ENCODE measurements around the gene KIAA2012. TPM values are rescaled to one million over a fixed set of nuclear protein-coding genes. Genes with fewer than 3 reads are reported as not detected.

Gene KIAA2012
- total RNA-seq, 1 donor = not detected

DNA sequence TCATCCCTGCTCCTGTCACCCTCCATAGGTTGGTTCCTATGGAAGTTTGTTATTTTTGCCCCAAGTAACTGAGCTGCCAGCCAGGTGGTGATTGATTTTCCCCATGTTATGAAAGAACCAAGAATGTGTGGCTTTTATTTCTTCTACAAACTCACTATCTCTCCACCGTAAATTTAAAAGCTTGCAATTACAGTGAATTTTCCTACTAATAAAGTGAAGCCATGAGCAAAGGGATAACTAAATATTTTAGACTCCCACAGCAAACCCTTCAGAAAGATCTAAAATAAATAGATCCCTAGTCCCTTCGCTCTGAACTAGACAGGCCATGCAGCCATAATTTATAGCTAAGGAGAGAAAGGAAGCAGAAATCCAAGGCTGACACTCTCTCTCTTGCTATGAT, 6.2 kb upstream of the KIAA2012 start:
- TF ChIP-seq, protein P1, sequence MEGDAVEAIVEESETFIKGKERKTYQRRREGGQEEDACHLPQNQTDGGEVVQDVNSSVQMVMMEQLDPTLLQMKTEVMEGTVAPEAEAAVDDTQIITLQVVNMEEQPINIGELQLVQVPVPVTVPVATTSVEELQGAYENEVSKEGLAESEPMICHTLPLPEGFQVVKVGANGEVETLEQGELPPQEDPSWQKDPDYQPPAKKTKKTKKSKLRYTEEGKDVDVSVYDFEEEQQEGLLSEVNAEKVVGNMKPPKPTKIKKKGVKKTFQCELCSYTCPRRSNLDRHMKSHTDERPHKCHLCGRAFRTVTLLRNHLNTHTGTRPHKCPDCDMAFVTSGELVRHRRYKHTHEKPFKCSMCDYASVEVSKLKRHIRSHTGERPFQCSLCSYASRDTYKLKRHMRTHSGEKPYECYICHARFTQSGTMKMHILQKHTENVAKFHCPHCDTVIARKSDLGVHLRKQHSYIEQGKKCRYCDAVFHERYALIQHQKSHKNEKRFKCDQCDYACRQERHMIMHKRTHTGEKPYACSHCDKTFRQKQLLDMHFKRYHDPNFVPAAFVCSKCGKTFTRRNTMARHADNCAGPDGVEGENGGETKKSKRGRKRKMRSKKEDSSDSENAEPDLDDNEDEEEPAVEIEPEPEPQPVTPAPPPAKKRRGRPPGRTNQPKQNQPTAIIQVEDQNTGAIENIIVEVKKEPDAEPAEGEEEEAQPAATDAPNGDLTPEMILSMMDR (IDR thresholded peaks at IDR 0.05; ENCODE audit: extremely low read depth, low read depth, low read length) = no peak
- Histone ChIP-seq H3K4me2 (ENCODE audit: insufficient read depth, low read length) (no peak overlapping the region), H3K79me2 (ENCODE audit: insufficient read depth, low read length) (no peaks in the 10 kb centered on the region), H3K4me3 (ENCODE audit: insufficient read depth, low read length) (no peak overlapping the region), H4K20me1 (ENCODE audit: insufficient read depth, low read length) (no peaks in the 10 kb centered on the region), H3K9me3 (ENCODE audit: low read depth, low read length) (no peaks in the 10 kb centered on the region), H3K36me3 (ENCODE audit: insufficient read depth, low read length) (no peaks in the 10 kb centered on the region), H2AFZ (ENCODE audit: low read length) (no peak overlapping the region), H3K27me3 (ENCODE audit: insufficient read depth, low read length) (no peaks in the 10 kb centered on the region), H3K4me1 (ENCODE audit: insufficient read depth, low read length) (peaks cover 21% of the 10 kb centered on the region), H3K27ac (ENCODE audit: low read depth, low read length) (no peak overlapping the region)
- DNase-seq (ENCODE audit: insufficient read length, low spot score, missing footprints) = no peak

DNA sequence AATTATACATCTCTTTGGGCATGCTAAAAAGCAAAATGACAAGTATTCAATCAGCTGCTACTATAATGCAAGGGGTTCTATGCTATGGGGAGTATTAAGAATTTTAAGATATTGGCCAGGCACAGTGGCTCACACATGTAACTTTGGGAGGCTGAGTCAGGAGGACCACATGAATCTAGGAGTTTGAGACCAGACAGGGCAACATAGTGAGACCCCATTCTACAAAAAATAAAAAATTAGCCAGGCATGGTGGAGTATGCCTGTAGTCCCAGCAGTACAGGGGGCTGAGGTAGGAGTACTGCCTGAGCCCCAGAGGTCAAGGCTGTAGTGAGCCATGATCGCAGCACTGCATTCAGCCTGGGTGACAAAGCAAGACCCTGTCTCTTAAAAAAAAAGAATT, 5.5 kb upstream of the KIAA2012 start:
- no peak overlapping the region for H3K4me3 ChIP-seq (ENCODE audit: insufficient read depth, low read length)
- TF ChIP-seq, protein P1 (IDR thresholded peaks at IDR 0.05; ENCODE audit: extremely low read depth, low read depth, low read length) = no peak
- no peaks in the 10 kb centered on the region for H3K27me3 ChIP-seq (ENCODE audit: insufficient read depth, low read length)
- H3K27ac ChIP-seq (ENCODE audit: low read depth, low read length) = no peak overlapping the region
- no peaks in the 10 kb centered on the region for H4K20me1 ChIP-seq (ENCODE audit: insufficient read depth, low read length)
- no peak overlapping the region for H2AFZ ChIP-seq (ENCODE audit: low read length)
- no peaks in the 10 kb centered on the region for H3K79me2 ChIP-seq (ENCODE audit: insufficient read depth, low read length)
- H3K9me3 ChIP-seq (ENCODE audit: low read depth, low read length) = no peaks in the 10 kb centered on the region
- no peak for DNase-seq (ENCODE audit: insufficient read length, low spot score, missing footprints)
- H3K4me1 ChIP-seq (ENCODE audit: insufficient read depth, low read length) = peaks cover 21% of the 10 kb centered on the region
- H3K36me3 ChIP-seq (ENCODE audit: insufficient read depth, low read length) = no peaks in the 10 kb centered on the region
- no peak overlapping the region for H3K4me2 ChIP-seq (ENCODE audit: insufficient read depth, low read length)

- Histone ChIP-seq H3K9me3 (ENCODE audit: low read depth, low read length) (no peaks in the 10 kb centered on the region), H3K4me3 (ENCODE audit: insufficient read depth, low read length) (no peak overlapping the region), H4K20me1 (ENCODE audit: insufficient read depth, low read length) (no peaks in the 10 kb centered on the region), H3K4me1 (ENCODE audit: insufficient read depth, low read length) (peaks cover 7% of the 10 kb centered on the region), H3K79me2 (ENCODE audit: insufficient read depth, low read length) (no peaks in the 10 kb centered on the region), H3K27ac (ENCODE audit: low read depth, low read length) (no peak overlapping the region), H3K27me3 (ENCODE audit: insufficient read depth, low read length) (no peaks in the 10 kb centered on the region), H3K4me2 (ENCODE audit: insufficient read depth, low read length) (no peak overlapping the region), H2AFZ (ENCODE audit: low read length) (peak overlapping the region; percentile 23), H3K36me3 (ENCODE audit: insufficient read depth, low read length) (no peaks in the 10 kb centered on the region)
- no peak for DNase-seq (ENCODE audit: insufficient read length, low spot score, missing footprints)
- TF ChIP-seq, protein P1 (IDR thresholded peaks at IDR 0.05; ENCODE audit: extremely low read depth, low read depth, low read length) = no peak
Measured at GRCh38 chr2:202069170-202070067, 3.6 kb upstream of the KIAA2012 start.

- Histone ChIP-seq H3K27ac (ENCODE audit: low read depth, low read length) (no peak overlapping the region), H4K20me1 (ENCODE audit: insufficient read depth, low read length) (no peaks in the 10 kb centered on the region), H3K4me3 (ENCODE audit: insufficient read depth, low read length) (no peak overlapping the region), H3K27me3 (ENCODE audit: insufficient read depth, low read length) (no peaks in the 10 kb centered on the region), H3K36me3 (ENCODE audit: insufficient read depth, low read length) (no peaks in the 10 kb centered on the region), H3K4me2 (ENCODE audit: insufficient read depth, low read length) (no peak overlapping the region), H3K79me2 (ENCODE audit: insufficient read depth, low read length) (no peaks in the 10 kb centered on the region), H3K9me3 (ENCODE audit: low read depth, low read length) (no peaks in the 10 kb centered on the region), H2AFZ (ENCODE audit: low read length) (no peak overlapping the region), H3K4me1 (ENCODE audit: insufficient read depth, low read length) (no peaks in the 10 kb centered on the region)
- TF ChIP-seq, protein P1 (IDR thresholded peaks at IDR 0.05; ENCODE audit: extremely low read depth, low read depth, low read length) = no peak
- no peak for DNase-seq (ENCODE audit: insufficient read length, low spot score, missing footprints)
Measured at GRCh38 chr2:202071107-202071506, 1.9 kb upstream of the KIAA2012 start.
